NCI-H2029 (cell line): ENCODE results near the gene SMDT1.
A peak's percentile ranks its signal among the peaks of the same experiment; 100 is the strongest.

ENCODE experiments used
- DNase-seq: peaks from one replicate; lab custom pipeline; 2025; lab: John Stamatoyannopoulos, UW

SMDT1 gene, protein sequence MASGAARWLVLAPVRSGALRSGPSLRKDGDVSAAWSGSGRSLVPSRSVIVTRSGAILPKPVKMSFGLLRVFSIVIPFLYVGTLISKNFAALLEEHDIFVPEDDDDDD

DNA sequence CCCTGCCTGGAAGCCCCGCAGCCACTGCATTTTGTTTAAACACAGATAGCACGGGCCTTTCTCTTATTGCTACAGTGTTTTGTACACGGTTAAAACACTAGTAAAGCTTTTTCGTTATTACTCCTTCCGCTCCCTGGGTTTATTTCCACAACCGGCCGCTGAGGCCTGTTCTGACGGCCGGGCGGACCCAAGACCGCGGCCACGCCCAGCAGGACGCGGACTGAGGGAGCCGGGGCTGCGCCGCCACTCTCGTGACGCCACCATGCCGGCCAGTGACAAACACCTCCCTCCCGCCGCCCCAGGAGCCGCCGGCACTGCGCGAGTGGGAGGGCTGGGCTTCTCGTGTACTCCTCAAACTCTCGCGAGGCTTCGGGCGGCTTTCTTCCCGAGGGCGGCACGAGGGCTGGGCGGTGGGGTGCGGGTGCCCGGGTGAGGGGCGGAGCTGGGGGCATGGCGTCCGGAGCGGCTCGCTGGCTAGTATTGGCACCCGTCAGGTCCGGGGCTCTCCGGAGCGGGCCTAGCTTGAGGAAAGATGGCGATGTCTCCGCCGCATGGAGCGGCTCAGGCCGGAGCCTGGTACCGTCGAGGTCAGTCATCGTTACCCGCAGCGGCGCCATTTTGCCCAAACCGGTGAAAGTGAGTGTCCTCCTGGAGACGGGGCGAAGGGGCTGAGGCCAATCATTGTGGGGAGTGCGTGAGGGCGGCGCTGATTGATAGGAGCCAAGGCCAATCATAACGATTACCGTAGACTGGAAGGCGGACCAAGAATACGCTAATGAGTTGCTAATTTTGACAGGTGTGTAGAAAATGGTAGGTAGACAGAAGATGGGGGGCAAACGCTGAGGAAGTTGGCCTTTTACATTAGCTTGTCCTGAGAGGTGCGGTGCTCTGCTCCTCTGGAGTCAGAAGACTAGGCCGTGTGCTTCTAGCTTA, at the start of gene SMDT1:
SMDT1 (plus strand) TSS at position 382 of the 933 bp plus-strand sequence; CDS start at position 451, 69 bp downstream.
- peak; percentile 97 for DNase-seq

DNA sequence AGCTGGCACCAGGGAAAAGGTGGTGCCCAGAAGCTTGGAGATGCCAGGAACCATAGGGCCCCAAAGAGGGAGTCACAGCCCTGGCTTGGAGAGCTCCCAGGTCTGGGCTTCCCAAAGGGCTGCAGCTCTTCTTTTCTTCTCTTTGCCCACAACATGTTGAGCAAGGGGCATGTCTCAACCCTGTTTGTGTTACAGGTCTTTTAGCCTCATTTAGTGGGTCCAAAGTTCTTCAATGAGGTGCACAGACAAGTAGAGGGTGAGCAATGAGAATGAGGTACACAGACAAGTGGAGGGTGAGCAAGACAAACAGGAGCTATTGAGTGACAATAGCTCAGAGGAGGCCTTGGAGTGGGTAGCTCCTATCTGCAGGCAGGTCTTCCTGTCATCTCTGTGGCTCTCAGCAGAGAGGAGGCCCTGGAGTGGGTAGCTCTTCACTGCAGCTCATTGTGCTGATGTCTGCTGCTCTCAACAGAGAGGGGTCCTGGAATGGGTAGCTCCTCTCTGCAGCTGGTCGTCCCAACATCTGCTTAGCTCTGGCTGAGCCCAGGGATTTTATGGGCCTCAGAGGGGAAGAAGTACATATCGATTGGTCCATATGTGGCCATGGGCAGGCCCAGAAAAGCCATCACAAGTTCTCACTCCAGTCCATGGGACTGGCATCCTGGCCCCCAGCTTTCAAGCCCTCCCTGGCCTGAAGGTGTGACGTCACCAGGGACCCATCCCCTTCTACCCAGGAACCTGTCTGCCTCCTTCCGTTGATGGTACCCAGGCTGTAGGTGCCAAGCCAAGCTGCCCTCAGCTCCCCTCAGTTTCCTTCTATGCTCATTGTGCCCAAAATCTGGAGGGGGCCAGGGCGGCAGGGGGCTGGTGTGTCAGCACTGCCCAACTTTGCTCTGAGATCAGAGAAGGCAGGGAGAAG, 46.0 kb upstream of the SMDT1 start:
- no peak for DNase-seq

DNA sequence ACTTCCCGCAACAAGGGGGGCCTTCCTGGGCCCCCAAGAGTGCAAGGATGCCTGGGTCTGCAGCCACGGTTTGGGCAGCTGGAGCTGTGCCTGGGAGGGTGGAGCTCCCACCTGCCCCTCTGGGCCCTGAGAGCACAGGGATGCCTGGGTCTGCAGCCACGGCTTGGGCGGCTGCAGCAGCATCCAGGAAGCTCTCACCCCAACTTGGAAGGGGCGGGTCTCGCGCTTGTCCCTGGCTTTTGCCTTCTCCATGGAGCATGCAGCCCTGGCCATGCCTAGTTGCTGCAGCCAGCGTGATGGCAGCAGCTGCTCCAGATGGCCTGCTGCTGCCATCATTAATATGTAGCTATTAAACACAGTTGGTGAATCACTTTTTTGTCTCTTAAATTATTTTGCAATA, 44.2 kb upstream of the SMDT1 start:
- no peak for DNase-seq

DNA sequence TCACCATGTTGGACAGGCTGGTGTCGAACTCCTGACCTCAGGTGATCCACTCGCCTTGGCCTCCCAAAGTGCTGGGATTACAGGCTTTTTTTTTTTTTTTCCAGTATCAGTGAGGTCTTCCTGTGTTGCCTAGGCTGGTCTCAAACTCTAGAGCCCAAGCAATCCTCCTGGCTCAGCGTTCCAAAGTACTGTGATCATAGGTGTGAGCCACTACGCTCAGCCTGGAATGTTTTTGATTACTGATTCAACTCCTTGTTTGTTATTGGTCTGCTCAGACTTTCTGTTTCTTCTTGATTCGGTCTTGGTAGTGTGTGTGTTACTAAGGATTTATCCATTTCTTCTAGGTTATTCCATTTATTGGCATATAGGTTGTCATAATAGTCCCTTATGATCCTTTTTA, 40.2 kb upstream of the SMDT1 start:
- DNase-seq = no peak

DNA sequence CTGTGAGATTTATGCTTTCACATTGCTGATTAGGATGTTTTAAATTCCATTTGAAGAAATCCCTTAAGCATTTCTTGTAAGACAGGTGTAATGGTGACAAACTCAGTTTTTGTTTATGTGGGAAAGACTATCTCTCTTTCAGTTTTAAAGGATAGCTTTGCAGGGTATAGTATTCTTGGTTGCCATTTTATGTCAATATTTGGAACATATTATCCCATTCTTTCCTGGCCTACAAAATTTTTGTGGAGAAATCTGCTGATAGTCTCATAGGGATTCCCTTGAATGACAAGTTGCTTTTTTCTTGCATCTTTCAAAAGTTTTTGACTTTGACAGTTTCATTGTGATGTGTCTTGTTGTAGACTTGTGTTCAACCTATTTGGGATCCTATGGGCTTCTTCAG, 37.7 kb upstream of the SMDT1 start:
- no peak for DNase-seq

DNA sequence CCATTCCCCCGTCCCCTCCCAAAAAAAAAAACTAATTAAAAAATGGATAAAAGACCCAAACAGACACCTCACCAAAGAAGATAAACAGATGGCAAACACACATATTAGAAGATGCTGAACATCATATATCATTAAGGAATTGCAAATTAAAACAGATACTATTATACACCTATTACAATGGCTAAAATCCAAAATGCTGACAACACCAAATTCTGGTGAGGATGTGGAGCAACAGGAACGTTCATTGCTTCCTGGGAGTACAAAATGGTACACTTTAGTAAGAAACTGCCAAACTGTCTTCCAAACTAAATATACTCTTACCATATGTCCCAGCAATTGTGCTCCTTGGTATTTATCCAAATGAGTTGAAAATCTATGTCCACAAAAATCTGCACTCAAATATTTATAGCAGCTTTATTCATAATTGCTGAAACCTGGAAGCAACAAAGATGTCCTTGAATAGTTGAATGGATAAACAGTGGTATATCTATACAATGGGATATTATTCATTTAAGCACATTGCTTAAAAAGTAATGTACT, 28.8 kb upstream of the SMDT1 start:
- DNase-seq = no peak

DNA sequence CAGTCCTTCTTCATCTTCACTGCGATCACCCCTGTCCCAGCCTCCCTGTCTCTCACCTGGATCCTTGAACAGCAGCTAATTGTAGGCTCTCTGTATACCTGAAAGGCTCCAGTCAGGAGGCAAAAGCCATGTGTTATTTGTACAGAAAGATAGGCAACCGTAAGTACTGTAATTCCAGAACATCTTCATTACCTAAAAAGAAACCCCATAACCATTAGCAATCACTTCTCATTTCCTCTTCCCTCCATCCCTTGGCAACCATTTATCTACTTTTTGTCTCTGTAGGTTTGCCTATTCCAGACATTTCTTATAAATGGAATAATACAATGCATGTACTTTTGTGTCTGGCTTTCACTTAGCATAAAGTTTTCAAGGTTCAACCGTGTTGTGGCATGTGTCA, 26.7 kb upstream of the SMDT1 start:
- DNase-seq = no peak

DNA sequence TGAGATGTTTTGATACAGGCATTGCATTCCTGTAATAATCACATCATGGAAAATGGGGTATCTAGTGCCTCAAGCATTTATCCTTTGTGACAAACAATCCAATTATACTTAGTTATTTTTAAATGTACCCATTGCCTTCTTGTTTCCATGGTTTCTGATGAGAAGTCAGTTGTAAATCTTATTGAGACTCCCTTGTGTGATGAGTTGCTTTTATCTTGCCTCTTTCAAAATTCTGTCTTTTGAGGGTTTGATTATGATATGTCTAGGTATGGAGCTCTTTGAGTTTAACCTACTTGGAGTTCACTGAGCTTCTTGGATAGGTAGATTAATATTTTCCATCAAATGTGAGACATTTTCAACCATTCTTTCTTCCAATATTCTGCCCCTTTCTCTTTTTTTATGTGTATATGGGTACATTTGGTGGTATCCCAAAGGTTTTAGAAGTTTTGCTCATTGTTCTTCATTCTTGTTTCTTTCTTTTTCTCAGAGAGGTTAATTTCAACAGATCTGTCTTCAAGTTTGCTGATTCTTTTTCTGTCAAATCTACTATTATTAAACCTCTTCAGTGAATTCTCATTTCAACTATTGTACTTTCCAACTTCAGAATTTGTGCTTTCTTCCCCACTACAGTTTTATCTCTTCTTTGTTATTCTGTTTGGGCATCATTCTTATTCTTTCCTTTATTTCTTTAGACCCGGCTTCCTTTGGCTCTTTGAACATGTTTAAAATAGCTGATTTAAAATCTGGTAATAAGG, 22.6 kb upstream of the SMDT1 start:
- DNase-seq = no peak

DNA sequence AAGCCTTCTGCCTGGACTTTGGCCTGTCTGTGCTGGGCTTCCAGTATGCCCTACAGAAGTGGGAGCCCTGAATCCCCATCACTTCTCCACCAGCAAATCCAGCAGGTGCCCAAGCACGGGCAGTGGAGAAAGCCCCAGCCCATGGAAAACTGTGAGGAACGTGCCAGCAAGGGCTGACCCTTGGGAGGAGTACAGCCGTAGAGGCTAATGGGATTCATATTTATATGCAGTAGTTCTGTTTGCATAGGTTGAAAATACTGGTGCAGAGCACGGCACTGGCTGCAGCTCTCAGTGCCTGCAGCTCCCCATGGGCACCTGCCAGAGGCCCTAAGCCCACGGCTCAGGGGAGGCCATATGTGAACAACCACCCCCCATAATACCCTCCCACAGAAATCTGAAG, 19.0 kb upstream of the SMDT1 start:
- DNase-seq = no peak

DNA sequence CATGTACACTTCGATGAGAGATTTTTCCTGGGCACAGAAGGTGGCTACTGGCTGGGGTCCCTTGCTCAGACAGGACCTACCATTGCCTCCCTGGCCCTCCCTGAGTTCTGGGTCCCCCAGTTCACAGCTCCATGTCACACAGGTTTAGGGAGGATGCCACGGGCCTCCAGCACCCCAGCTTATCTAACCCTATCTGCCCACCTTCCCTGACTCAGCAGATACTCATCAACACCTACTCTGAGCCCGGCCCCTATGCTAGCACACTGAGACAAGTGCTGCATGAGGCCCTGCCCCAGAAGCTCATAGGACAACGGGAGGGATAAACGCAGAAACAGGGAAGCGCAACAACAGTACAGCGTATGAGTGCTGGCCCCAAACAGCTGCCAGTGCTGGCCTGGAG, 18.5 kb upstream of the SMDT1 start:
- DNase-seq = no peak

DNA sequence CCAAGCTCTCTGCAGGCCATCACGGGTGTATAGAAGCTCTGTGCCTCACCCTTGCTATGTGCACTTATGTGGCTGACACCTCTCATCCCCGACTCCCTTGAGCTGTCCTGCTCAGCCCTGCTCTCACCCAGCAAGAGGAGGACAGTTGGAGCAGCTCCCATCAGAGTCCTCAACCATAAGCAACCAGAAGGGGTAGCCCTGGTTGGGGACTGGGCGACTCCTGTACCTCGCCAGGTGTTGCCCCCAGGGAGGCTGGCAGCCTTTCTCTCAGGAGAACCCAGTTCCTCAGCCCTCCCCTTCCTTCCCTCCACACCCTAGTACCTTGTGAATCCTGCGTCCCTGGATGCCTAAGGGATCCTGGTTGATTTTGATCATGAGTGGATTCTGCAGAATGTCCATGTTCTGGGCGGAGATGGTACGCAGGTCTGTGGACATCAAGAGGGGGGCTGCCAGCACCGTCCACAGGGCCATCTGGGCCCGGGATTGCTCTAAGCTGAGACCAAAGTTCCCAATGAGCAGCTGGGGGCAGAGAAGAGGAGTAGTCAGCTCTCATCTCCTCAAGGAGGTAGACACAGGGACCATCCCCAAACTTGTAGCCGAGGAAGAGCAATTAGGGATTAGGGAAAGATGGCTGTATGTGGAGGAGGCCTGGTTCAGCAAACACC, 16.9 kb upstream of the SMDT1 start:
- DNase-seq = no peak

DNA sequence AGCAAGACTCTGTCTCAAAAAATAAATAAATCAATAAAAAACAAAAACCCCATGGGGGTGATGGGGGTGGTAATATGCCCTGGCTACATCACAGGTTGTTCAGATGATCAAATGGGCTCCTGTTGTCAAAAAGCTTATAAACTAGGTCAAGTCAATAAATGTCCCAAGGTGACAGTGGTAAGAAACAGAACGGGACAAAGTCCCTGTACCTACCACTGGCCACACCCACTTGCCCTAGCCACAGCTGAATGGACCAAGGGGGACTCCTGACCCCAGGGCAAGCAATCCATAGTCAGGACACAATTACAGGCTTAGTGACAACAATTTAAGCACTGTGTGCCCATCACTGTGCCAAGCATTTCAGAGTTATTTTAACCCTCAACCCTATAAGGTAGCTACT, 14.9 kb upstream of the SMDT1 start:
- no peak for DNase-seq

DNA sequence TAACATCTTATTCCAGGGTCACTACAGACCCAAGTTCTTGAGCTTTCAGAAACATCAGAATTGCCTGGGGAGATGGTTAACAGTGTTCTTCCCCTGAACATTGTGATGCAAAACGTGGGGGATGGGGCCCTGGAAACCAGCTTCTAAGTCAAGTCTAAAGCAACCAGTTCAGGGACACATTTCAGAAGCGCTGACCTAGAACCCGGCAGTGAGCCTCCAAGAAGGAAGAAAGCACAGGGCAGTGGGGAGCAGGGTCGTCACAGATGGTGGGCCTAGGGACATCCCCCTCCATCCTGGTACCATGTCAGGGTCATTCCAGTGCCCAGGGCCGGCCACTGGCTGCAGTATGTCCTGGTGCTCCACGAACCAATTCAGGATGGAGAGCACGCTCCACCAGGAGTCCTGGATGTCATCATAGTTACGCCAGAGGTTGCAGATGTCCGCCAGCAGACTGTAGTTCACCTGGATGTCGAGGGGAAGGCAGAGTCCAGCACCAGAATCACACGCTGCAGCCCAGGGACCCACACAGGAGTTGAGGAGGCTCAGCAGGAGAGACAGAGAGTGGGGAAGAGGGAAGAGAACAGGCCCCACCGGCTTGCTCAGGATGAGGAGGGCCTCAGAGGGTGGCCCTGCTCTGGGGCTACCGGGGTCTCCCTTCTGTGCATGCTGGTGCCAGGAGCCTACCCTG, 13.9 kb upstream of the SMDT1 start:
- DNase-seq = no peak

DNA sequence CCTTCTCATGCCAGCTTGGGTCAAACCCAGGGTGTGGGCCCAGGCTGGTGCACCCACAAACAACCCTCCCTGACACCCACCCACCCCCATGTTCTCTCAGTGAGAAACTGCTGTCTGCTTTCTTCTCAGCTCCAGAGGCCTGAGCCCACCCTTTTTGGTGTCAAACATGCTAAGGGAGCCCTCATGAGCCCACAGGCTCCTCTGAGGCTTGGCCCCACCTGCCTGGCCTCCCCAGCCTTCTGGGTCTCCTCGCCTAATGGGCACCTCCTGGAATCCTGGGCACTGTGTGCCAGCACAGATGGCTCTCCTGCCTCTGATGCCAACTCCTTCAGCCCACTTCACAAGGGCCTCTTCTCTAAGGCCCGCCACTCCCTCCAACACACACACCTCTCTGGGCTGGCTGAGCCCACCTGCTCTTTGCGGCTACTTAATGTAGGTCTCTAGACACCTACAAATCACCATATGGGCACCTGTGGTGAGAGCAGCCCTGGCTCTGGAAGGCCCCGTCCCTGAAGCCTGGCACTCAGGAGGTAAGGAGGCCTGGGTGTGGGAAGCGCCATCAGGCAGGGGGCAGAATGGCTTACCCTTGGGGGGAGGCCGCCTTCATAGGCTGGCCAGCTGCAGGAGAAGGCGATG, 13.3 kb upstream of the SMDT1 start:
- no peak for DNase-seq

DNA sequence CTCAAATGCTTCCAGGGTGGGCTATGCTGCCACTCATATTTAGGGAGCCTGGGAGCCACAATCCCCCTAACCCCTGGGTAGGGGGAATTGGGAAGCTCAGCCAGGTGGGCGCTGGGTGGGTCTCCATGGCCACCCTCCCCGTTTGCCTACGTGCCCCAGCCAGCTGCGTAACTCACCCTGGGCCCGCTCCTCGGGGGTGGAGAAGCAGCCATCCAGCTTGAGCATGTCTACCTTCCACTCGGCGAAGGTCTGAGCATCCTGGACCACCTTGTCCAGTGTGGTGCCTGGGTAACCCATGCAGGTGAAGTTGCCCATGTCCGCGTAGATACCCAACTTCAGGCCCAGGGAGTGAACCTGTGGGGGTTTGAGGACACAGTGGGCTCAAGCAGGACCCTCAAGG, 12.6 kb upstream of the SMDT1 start:
- DNase-seq = no peak

DNA sequence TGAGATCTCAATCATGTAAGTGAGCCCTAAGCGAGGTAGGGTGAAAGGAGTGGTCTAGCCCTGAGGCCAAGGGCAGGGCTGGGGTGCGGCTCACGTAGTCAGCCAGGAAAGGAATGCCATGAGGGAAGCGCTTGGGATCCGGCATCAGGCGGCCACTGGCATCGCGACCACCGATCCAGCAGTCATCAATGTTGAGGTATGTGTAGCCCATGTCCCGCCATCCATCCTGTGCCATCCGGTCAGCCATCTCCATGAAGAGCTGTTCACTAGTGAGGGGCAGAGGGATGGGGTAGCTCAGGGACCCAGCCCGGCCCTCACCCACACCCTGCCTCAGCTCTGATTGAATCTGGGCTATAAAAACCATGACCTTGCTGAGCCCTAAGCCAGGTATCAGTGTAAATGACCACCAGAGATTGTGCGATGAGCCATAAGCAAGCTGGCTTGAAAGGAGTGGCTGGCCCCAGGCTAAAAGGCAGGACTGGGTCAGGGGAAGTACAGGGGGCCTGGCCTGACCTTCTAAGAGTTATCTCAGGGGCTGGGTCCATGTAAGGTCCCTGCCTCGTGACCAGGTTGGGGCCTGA, 11.7 kb upstream of the SMDT1 start:
- no peak for DNase-seq

DNA sequence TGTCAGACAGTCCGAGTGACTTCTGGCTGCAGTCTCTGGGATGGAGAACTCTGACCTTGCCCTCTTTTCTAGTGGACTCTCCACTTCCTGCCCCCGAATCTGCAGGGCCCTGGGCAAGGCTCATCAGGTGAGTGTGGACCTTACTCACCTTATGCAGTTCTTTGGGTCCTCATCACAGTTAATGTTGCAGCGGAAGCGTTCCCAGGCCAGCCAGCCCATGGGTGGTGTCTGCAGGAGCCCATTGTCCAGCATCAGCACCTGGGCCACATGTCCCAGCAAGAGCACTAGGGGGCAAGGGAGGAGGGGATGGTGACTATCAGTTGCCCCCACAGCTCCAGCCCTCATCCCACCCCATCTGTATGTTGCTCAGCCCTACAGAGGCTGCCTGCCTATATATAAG, 11.2 kb upstream of the SMDT1 start:
- no peak for DNase-seq

DNA sequence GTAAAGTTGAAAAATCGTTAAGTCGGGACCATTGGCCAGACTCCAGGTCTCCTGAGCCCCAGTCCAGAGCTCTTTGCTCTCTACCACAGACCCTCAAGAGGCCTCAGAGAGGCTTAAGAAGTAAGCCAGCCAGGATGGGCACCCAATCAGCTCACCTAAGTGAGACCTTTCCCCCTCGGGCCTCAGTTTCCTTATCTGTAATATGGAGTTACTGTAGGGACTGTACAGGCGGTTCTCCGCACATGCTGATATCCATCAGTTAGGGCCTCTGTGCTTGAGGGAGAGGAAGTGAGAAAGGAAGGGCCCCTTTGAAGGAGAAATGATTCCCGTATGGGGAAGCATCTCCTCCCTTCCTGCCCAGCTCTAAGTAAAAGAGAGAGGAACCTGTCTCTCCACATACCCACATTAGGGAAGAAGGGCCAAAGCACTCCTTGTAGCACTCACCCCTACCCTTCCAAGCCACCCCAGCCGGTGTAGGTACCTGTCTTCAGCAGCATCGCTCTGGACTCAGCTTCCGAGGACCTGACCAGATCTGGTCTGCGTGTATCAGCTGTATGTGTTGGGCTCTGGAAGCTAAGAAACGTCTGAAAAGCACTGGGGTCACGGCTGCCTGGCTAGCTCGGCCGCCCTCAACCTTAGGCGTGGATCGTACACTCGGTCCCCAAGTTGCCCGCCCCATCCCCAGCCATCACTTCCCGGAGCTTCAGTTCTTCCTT, 9.5 kb upstream of the SMDT1 start:
- no peak for DNase-seq
